Measurements from ENCODE around the gene MYBBP1A. TPM values are rescaled to one million over a fixed set of nuclear protein-coding genes. Genes with fewer than 3 reads are reported as not detected.

Gene MYBBP1A
- total and polyA plus RNA-seq, 2 donors (not counting 1 experiment from before 2014, with no cell fraction given) = 72.4 to 74.4 TPM

DNA sequence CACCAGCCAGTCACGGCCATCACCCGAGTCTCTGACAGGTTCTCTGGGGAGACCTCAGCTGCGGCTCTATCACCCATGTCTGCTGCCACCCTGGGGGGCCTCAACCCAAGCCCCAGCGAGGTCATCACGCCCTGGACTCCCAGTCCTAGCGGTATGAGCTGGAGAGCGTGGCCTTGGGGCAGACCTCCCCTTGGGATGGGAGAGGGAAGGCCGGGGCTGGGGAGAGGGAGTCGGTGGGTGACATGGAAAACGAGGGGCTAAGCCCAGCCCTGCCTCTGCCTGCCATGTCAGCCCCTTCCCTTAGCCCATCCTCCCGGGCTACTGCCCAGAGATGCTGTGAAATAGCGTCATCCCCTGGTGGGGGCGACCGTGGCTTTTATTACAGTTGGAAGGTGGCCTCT is 37.8 kb upstream of the MYBBP1A start:
- Histone ChIP-seq H2AFZ (ENCODE audit: insufficient read depth, low read depth, low read length, poor library complexity, severe bottlenecking) (no peak overlapping the region), H3K4me3 (ENCODE audit: control extremely low read depth in 1 of 5, extremely low read depth in 1 of 5, insufficient read depth in 1 of 5, low read depth in 2 of 5, low read length in 4 of 5) (no peak overlapping the region), H3K9ac (ENCODE audit: low read length) (no peak overlapping the region), H3K27ac (ENCODE audit: low read length in 2 of 2) (no peak overlapping the region), H3K9me3 (ENCODE audit: control extremely low read depth in 1 of 3, control insufficient read depth in 2 of 3, insufficient read depth in 1 of 3, low read length in 2 of 3) (no peaks in the 10 kb centered on the region), H3K4me2 (replicated peaks; ENCODE audit: low read depth, low read length, poor library complexity, severe bottlenecking) (no peak overlapping the region), H3K27me3 (replicated peaks in 1 of 4; ENCODE audit: control extremely low read depth in 1 of 4, control insufficient read depth in 3 of 4, insufficient read depth in 4 of 4, low read length in 3 of 4) (peaks cover 0 to 19% (median 0%) of the 10 kb centered on the region in 4 experiments), H4K20me1 (ENCODE audit: control insufficient read depth, insufficient read depth, low read length, poor library complexity, severe bottlenecking) (no peaks in the 10 kb centered on the region), H3K79me2 (ENCODE audit: control insufficient read depth, insufficient read depth, low read length) (no peaks in the 10 kb centered on the region), H3K36me3 (replicated peaks in 1 of 2; ENCODE audit: control extremely low read depth in 1 of 2, control insufficient read depth in 1 of 2, extremely low read depth in 1 of 2, insufficient read depth in 2 of 2, low read length in 1 of 2) (no peaks in the 10 kb centered on the region), H3K4me1 (ENCODE audit: control insufficient read depth in 2 of 2, insufficient read depth in 2 of 2, low read length in 2 of 2) (peaks cover 0 to 4% of the 10 kb centered on the region in 2 donors)
- no peaks in the 10 kb centered on the region for H3K9me3 Mint-ChIP-seq (ENCODE audit: insufficient read depth)
- peaks cover 22% of the 10 kb centered on the region for H3K27me3 Mint-ChIP-seq
- DNase-seq = no peak
- H3K4me3 Mint-ChIP-seq = no peak overlapping the region
- peaks cover 3% of the 10 kb centered on the region for H3K4me1 Mint-ChIP-seq
- WGBS (ENCODE audit: insufficient coverage) = 84% methylated on average over 13 of the region's 14 CpGs
- POLR2A ChIA-PET = no interaction called here
- CTCF ChIA-PET = no interaction called here
- H3K27ac Mint-ChIP-seq = no peak overlapping the region
- intact Hi-C loops (cut with micrococcal nuclease) = no loop called here
- no peak for TF ChIP-seq EZH2 (IDR thresholded peaks at IDR 0.05; ENCODE audit: borderline replicate concordance, insufficient read depth, low read depth, low read length, poor library complexity, severe bottlenecking)
- TF ChIP-seq, protein P1, sequence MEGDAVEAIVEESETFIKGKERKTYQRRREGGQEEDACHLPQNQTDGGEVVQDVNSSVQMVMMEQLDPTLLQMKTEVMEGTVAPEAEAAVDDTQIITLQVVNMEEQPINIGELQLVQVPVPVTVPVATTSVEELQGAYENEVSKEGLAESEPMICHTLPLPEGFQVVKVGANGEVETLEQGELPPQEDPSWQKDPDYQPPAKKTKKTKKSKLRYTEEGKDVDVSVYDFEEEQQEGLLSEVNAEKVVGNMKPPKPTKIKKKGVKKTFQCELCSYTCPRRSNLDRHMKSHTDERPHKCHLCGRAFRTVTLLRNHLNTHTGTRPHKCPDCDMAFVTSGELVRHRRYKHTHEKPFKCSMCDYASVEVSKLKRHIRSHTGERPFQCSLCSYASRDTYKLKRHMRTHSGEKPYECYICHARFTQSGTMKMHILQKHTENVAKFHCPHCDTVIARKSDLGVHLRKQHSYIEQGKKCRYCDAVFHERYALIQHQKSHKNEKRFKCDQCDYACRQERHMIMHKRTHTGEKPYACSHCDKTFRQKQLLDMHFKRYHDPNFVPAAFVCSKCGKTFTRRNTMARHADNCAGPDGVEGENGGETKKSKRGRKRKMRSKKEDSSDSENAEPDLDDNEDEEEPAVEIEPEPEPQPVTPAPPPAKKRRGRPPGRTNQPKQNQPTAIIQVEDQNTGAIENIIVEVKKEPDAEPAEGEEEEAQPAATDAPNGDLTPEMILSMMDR (IDR thresholded peaks at IDR 0.05) = no peak
- no peak for ATAC-seq (ENCODE audit: low read depth)

DNA sequence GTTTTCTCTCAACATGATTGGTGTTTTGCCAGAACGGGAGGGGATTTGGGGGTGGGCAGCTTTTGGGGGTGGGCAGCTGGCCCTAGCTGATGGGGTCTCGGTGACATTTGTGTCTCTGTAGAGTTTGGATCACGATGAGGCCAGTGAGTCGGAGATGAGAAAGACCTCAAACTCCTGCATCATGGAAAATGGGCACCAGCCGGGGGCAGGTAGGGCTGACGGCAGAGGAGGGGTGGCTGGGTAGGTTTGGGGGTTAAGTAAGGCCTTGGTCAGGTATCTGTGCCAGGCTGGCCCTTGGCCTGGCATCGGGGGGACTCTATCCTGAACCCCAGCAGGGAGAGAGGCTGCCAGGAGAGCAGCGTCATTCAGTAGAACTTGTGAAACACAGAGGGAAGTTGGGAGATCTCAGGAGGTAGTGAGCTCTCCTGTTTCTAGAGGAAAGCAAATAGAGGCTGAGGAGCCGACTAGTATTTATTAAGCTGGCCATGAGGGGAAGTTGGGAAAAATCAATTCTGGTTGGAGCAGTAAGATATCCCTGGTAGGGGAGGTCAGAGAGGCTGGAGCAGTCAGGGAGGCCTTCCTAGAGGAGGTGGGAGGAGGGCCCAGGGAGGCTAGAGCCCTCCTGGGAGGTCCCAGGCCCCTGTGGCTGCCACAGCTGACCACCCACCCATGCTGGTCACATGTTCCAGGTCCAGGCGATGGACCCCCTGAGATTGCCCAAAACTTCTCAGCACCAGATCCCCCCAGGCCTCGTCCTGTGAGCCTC is 37.2 kb upstream of the MYBBP1A start:
- Mint-ChIP-seq H3K27ac (no peak overlapping the region), H3K4me3 (no peak overlapping the region), H3K9me3 (ENCODE audit: insufficient read depth) (no peaks in the 10 kb centered on the region), H3K27me3 (peaks cover 18% of the 10 kb centered on the region), H3K4me1 (peaks cover 3% of the 10 kb centered on the region)
- Histone ChIP-seq H3K9me3 (ENCODE audit: control extremely low read depth in 1 of 3, control insufficient read depth in 2 of 3, insufficient read depth in 1 of 3, low read length in 2 of 3) (no peaks in the 10 kb centered on the region), H3K4me1 (ENCODE audit: control insufficient read depth in 2 of 2, insufficient read depth in 2 of 2, low read length in 2 of 2) (peaks cover 0 to 4% of the 10 kb centered on the region in 2 donors), H3K27ac (ENCODE audit: low read length in 2 of 2) (no peak overlapping the region), H3K4me2 (replicated peaks; ENCODE audit: low read depth, low read length, poor library complexity, severe bottlenecking) (no peak overlapping the region), H3K4me3 (ENCODE audit: control extremely low read depth in 1 of 5, extremely low read depth in 1 of 5, insufficient read depth in 1 of 5, low read depth in 2 of 5, low read length in 4 of 5) (no peak overlapping the region), H4K20me1 (ENCODE audit: control insufficient read depth, insufficient read depth, low read length, poor library complexity, severe bottlenecking) (no peaks in the 10 kb centered on the region), H3K36me3 (replicated peaks in 1 of 2; ENCODE audit: control extremely low read depth in 1 of 2, control insufficient read depth in 1 of 2, extremely low read depth in 1 of 2, insufficient read depth in 2 of 2, low read length in 1 of 2) (no peaks in the 10 kb centered on the region), H3K79me2 (ENCODE audit: control insufficient read depth, insufficient read depth, low read length) (no peaks in the 10 kb centered on the region), H2AFZ (ENCODE audit: insufficient read depth, low read depth, low read length, poor library complexity, severe bottlenecking) (no peak overlapping the region), H3K9ac (ENCODE audit: low read length) (no peak overlapping the region), H3K27me3 (replicated peaks in 1 of 4; ENCODE audit: control extremely low read depth in 1 of 4, control insufficient read depth in 3 of 4, insufficient read depth in 4 of 4, low read length in 3 of 4) (peaks cover 0 to 19% (median 0%) of the 10 kb centered on the region in 4 experiments)
- DNase-seq = no peak
- ATAC-seq (ENCODE audit: low read depth) = no peak
- TF ChIP-seq, protein P1 (IDR thresholded peaks at IDR 0.05) = no peak
- TF ChIP-seq EZH2 (IDR thresholded peaks at IDR 0.05; ENCODE audit: borderline replicate concordance, insufficient read depth, low read depth, low read length, poor library complexity, severe bottlenecking) = no peak
- 88% methylated on average over 11 of the region's 11 CpGs for WGBS (ENCODE audit: insufficient coverage)
- POLR2A ChIA-PET = no interaction called here
- intact Hi-C loops (cut with micrococcal nuclease) = no loop called here
- CTCF ChIA-PET = no interaction called here

All from B cell (primary cell).